Stomach (tissue), 4 donors: ENCODE data around the gene SLC38A10.

Experiments
- EP300 ChIP-seq: sonication (generic); formaldehyde crosslinking; IDR thresholded peaks from one replicate; pipeline ENCODE4 v1.6.1; 2017; ENCODE audit warnings: antibody characterized with exemption
- POLR2AphosphoS5 ChIP-seq, 3 donors: sonication (generic); formaldehyde crosslinking; IDR thresholded peaks; one replicate each; pipeline ENCODE4 v1.6.1; 2016; ENCODE audit warnings: antibody characterized with exemption in 3 of 3
- TF ChIP-seq, protein P1 (sequence below), 7 experiments: fragments of 450-650 bp in 4 of 7; fragments of 200-600 bp in 3 of 7; sonication (generic) in 3 of 7; IDR thresholded peaks; one replicate each; pipeline ENCODE4 v1.5.1; 2016 to 2019; ENCODE audit warnings: antibody characterized with exemption in 7 of 7, control low read depth in 2 of 7, mild to moderate bottlenecking in 1 of 7

DNA sequence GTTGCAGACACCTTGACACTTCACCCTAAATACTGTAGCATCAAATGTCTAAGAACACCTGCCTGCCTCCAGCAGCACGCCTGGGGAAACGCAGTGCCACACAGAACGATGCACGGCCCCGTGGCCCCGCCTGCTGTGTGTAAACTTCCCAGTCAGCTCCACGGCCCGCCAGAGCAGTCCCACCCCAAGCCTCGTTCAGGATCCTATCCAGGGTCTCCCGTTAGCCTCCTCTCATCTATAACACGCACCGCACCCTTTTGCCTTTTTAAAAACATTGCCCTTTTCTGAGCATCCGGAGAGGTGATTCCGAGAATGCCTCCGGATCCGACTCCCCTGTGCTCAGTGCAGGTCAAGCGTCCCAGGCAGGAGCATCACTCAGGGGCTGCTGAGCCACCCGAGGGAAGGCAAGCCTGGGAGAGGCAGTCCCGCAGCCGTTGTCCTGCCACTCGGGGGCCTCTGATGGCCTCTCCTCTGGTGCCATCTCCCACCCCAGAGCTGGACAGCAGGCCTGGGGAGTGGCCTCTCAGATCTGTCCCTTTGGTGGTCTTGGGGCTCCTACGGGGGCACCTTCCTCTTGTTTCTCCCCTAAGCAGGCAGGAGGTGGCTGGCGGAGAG is 37.9 kb upstream of the SLC38A10 start:
- TF ChIP-seq, protein P1, sequence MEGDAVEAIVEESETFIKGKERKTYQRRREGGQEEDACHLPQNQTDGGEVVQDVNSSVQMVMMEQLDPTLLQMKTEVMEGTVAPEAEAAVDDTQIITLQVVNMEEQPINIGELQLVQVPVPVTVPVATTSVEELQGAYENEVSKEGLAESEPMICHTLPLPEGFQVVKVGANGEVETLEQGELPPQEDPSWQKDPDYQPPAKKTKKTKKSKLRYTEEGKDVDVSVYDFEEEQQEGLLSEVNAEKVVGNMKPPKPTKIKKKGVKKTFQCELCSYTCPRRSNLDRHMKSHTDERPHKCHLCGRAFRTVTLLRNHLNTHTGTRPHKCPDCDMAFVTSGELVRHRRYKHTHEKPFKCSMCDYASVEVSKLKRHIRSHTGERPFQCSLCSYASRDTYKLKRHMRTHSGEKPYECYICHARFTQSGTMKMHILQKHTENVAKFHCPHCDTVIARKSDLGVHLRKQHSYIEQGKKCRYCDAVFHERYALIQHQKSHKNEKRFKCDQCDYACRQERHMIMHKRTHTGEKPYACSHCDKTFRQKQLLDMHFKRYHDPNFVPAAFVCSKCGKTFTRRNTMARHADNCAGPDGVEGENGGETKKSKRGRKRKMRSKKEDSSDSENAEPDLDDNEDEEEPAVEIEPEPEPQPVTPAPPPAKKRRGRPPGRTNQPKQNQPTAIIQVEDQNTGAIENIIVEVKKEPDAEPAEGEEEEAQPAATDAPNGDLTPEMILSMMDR (IDR thresholded peaks at IDR 0.05), result no peak
- TF ChIP-seq EP300, result no peak
- no peak for TF ChIP-seq POLR2AphosphoS5 (IDR thresholded peaks at IDR 0.05)
